Measurements from ENCODE around the gene BACH2. TPM values are rescaled to one million over a fixed set of nuclear protein-coding genes. Genes with fewer than 3 reads are reported as not detected.

BACH2 gene
- total and polyA plus RNA-seq, 4 donors: 0.78 to 17.4 (median 3.2) TPM

DNA sequence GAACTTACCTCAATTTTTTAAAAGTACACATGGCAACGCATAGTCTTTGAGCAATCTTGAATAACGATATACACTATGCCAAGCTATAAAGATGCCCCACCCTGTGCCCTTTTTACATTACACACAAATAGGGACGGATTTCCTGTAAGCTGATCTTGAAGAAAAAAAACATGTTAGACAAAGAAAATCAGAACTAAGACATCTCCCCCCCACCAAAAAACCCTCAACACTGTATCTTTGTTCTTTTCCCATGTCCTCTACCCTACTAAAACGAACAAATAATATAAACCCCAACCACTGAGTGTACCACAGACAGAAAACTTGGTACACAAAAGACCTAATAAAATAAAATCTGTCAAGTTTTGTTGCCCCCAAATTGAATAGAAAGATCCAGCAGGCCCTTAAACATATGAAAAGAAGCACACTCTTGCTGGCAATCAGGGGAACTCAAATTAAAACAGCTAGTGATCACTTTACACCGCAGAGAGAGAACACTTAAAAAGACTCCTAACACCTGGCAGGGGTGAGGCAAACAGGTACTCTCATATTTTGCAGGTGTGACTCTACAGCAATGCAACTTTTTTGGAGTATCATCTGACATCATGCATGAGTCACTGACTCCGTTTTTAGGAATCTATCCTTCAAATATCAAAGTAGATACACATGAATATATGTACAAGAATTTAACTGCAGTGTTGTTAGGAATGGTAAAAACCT lies 29.6 kb downstream of the BACH2 start:
- WGBS, 2 donors: 79 to 90% methylated on average over 6 of the region's 6 CpGs
- Histone ChIP-seq H3K9ac (ENCODE audit: insufficient read depth in 1 of 2, low read length in 2 of 2) (no peak overlapping the region), H3K4me1 (ENCODE audit: control insufficient read depth in 5 of 5, insufficient read depth in 5 of 5, low read length in 5 of 5) (peaks cover 0 to 18% (median 0%) of the 10 kb centered on the region in 5 donors), H3K9me3 (ENCODE audit: control insufficient read depth in 4 of 4, insufficient read depth in 3 of 4, low read length in 3 of 4) (peaks cover 0 to 7% (median 2%) of the 10 kb centered on the region in 4 donors), H3K27me3 (ENCODE audit: control insufficient read depth in 3 of 3, insufficient read depth in 3 of 3, low read length in 2 of 3) (no peaks in the 10 kb centered on the region), H3K27ac (ENCODE audit: low read depth in 1 of 2, low read length in 1 of 2) (no peak overlapping the region), H3K4me3 (no peak overlapping the region), H3K36me3 (ENCODE audit: control insufficient read depth in 4 of 4, insufficient read depth in 4 of 4, low read length in 4 of 4) (peaks cover 0 to 7% (median 2%) of the 10 kb centered on the region in 4 donors)
- DNase-seq (no peak), ATAC-seq (ENCODE audit: insufficient read depth, low FRiP score) (no peak)
- TF ChIP-seq, protein P1, sequence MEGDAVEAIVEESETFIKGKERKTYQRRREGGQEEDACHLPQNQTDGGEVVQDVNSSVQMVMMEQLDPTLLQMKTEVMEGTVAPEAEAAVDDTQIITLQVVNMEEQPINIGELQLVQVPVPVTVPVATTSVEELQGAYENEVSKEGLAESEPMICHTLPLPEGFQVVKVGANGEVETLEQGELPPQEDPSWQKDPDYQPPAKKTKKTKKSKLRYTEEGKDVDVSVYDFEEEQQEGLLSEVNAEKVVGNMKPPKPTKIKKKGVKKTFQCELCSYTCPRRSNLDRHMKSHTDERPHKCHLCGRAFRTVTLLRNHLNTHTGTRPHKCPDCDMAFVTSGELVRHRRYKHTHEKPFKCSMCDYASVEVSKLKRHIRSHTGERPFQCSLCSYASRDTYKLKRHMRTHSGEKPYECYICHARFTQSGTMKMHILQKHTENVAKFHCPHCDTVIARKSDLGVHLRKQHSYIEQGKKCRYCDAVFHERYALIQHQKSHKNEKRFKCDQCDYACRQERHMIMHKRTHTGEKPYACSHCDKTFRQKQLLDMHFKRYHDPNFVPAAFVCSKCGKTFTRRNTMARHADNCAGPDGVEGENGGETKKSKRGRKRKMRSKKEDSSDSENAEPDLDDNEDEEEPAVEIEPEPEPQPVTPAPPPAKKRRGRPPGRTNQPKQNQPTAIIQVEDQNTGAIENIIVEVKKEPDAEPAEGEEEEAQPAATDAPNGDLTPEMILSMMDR (IDR thresholded peaks at IDR 0.05; ENCODE audit: control extremely low read depth, extremely low read depth): no peak

DNA sequence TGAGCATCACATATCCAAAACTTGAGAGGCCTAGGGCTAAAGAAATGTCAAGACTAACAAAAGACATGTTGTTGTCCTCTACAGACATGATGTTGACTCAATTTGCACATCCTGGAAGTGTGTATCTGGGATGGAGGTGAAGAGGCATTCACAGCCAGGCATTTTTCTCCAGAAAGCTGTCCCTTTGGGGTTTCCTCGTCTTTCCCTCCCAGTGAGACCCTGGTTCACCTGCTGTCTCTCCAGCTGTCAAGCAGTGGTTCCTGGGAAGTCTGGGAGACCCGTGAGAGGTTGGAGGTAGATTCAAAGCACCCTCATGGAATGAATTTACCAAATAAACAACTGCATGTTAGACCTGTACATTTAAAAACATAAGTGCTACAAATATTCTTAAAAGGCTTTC lies 32.1 kb downstream of the BACH2 start:
- 88 to 91% methylated on average over 2 of the region's 2 CpGs for WGBS, 2 donors
- H3K9me3 ChIP-seq (ENCODE audit: control insufficient read depth in 4 of 4, insufficient read depth in 3 of 4, low read length in 3 of 4): peaks cover 0 to 2% (median 0%) of the 10 kb centered on the region in 4 donors
- TF ChIP-seq, protein P1 (IDR thresholded peaks at IDR 0.05; ENCODE audit: control extremely low read depth, extremely low read depth): no peak
- peaks cover 0 to 18% (median 0%) of the 10 kb centered on the region in 5 donors for H3K4me1 ChIP-seq (ENCODE audit: control insufficient read depth in 5 of 5, insufficient read depth in 5 of 5, low read length in 5 of 5)
- no peak for DNase-seq
- no peak for ATAC-seq (ENCODE audit: insufficient read depth, low FRiP score)
- no peak overlapping the region for H3K4me3 ChIP-seq
- H3K9ac ChIP-seq (ENCODE audit: insufficient read depth in 1 of 2, low read length in 2 of 2): no peak overlapping the region
- H3K27ac ChIP-seq (ENCODE audit: low read depth in 1 of 2, low read length in 1 of 2): no peak overlapping the region
- no peaks in the 10 kb centered on the region for H3K27me3 ChIP-seq (ENCODE audit: control insufficient read depth in 3 of 3, insufficient read depth in 3 of 3, low read length in 2 of 3)
- peaks cover 0 to 4% (median 0%) of the 10 kb centered on the region in 4 donors for H3K36me3 ChIP-seq (ENCODE audit: control insufficient read depth in 4 of 4, insufficient read depth in 4 of 4, low read length in 4 of 4)

DNA sequence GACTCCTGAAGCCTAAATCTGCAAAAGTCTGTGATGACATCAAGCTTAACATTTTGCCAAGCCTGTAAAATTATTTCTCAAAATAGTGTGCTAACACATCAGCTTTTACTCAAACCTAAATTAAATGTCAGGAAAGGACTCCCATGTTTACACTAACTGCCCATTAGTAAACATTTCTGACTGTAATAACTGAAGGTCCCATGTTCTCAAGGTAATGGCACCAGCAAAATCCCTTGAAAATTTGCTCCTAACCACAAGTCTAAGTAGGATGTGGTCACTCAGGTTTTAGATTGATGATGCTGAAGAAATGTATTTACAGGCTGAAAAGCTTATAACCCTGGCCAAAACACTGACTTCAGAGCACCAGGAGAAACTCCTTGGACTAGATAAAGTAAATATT lies 33.0 kb downstream of the BACH2 start:
- H3K9ac ChIP-seq (ENCODE audit: insufficient read depth in 1 of 2, low read length in 2 of 2): peak overlapping the region in 1 of 2 donors; percentile 52
- no peak overlapping the region for H3K4me3 ChIP-seq
- peaks cover 0 to 4% (median 0%) of the 10 kb centered on the region in 4 donors for H3K36me3 ChIP-seq (ENCODE audit: control insufficient read depth in 4 of 4, insufficient read depth in 4 of 4, low read length in 4 of 4)
- TF ChIP-seq, protein P1 (IDR thresholded peaks at IDR 0.05; ENCODE audit: control extremely low read depth, extremely low read depth): no peak
- peaks cover 0 to 18% (median 0%) of the 10 kb centered on the region in 5 donors for H3K4me1 ChIP-seq (ENCODE audit: control insufficient read depth in 5 of 5, insufficient read depth in 5 of 5, low read length in 5 of 5)
- H3K27ac ChIP-seq (ENCODE audit: low read depth in 1 of 2, low read length in 1 of 2): no peak overlapping the region
- H3K9me3 ChIP-seq (ENCODE audit: control insufficient read depth in 4 of 4, insufficient read depth in 3 of 4, low read length in 3 of 4): peaks cover 0 to 2% (median 0%) of the 10 kb centered on the region in 4 donors
- ATAC-seq (ENCODE audit: insufficient read depth, low FRiP score) (no peak), DNase-seq (peak in 2 of 3 donors; percentile 22 to 26)
- no peaks in the 10 kb centered on the region for H3K27me3 ChIP-seq (ENCODE audit: control insufficient read depth in 3 of 3, insufficient read depth in 3 of 3, low read length in 2 of 3)
